Fibroblast of lung (primary cell): ENCODE results near the gene DUSP15. TPM values are rescaled to one million over a fixed set of nuclear protein-coding genes. Genes with fewer than 3 reads are reported as not detected.
A peak's percentile ranks its signal among the peaks of the same experiment; 100 is the strongest.

Experiments used
- DNase-seq, 2 donors: peaks; one replicate each; pipeline versions ENCODE4 v3.0.0 to v3.0.0-alpha.2; 2010; ENCODE audit warnings: low read depth in 2 of 2
- H2AFZ ChIP-seq: 2 replicates; pipeline ENCODE4 v1.5.1; 2012; ENCODE audit warnings: low read length, control low read depth, inconsistent platforms
- H3K27ac ChIP-seq: 2 replicates; pipeline ENCODE4 v1.5.1; 2011; ENCODE audit warnings: low read length, control low read depth; ENCODE audit not compliant: insufficient read depth
- H3K27me3 ChIP-seq: 2 replicates; pipeline ENCODE4 v1.5.1; 2011; ENCODE audit warnings: mild to moderate bottlenecking, low read length; ENCODE audit not compliant: control insufficient read depth, insufficient read depth
- H3K36me3 ChIP-seq: 2 replicates; pipeline ENCODE4 v1.5.1; 2011; ENCODE audit warnings: low read length; ENCODE audit not compliant: control insufficient read depth, insufficient read depth
- H3K4me1 ChIP-seq: 2 replicates; pipeline ENCODE4 v1.5.1; 2011; ENCODE audit warnings: low read length; ENCODE audit not compliant: control insufficient read depth, insufficient read depth; ENCODE audit errors: extremely low read depth
- H3K4me2 ChIP-seq: 2 replicates; pipeline ENCODE4 v1.5.1; 2011; ENCODE audit warnings: low read length, control low read depth; ENCODE audit not compliant: insufficient read depth; ENCODE audit errors: extremely low read depth
- H3K4me3 ChIP-seq, 4 experiments: fragments of 200-600 bp in 1 of 4; sonication (generic) in 1 of 4; replicated peaks in 1 of 4; 2 replicates each; pipeline ENCODE4 v1.5.1; 2011 to 2016; ENCODE audit warnings: low read length in 4 of 4, low read depth in 3 of 4, mild to moderate bottlenecking in 3 of 4, control low read depth in 2 of 4, inconsistent platforms in 1 of 4, mixed read lengths in 1 of 4; ENCODE audit not compliant: insufficient read depth in 1 of 4; ENCODE audit errors: control extremely low read depth in 1 of 4
- H3K79me2 ChIP-seq: 2 replicates; pipeline ENCODE4 v1.5.1; 2012; ENCODE audit warnings: mild to moderate bottlenecking, low read length, inconsistent platforms; ENCODE audit not compliant: control insufficient read depth, insufficient read depth
- H3K9ac ChIP-seq: 2 replicates; pipeline ENCODE4 v1.5.1; 2011; ENCODE audit warnings: mild to moderate bottlenecking, low read length, control low read depth; ENCODE audit not compliant: insufficient read depth
- H3K9me3 ChIP-seq: 2 replicates; pipeline ENCODE4 v1.5.1; 2012; ENCODE audit warnings: low read depth, low read length; ENCODE audit not compliant: control insufficient read depth, insufficient read depth
- H4K20me1 ChIP-seq: 2 replicates; pipeline ENCODE4 v1.5.1; 2011; ENCODE audit warnings: low read length; ENCODE audit not compliant: control insufficient read depth, insufficient read depth; ENCODE audit errors: extremely low read depth
- EZH2 ChIP-seq: IDR thresholded peaks from 2 replicates; pipeline ENCODE4 v1.5.1; 2012; ENCODE audit warnings: low read length, control low read depth, mild to moderate bottlenecking; ENCODE audit errors: missing control alignments
- polyA plus RNA-seq, 2 donors: library from polyadenylated mRNA; depleted of rRNA in 1 of 2; stranded (reverse) in 1 of 2; unstranded in 1 of 2; fragments of >200 nt; gene quantifications; 2 replicates each; pipeline ENCODE4 v1.2.1, GENCODE V29; 2011 to 2012; ENCODE audit warnings: missing spikeins in 1 of 2
- total RNA-seq: library from RNA; depleted of rRNA; stranded (reverse); fragments of >200 nt; gene quantifications from 2 replicates; pipeline ENCODE4 v1.2.1, GENCODE V29; 2014
- TF ChIP-seq, protein P1 (sequence below), 2 donors: IDR thresholded peaks in 1 of 2; conservative IDR thresholded peaks in 1 of 2; 1 replicate in 1 of 2; 2 replicates in 1 of 2; pipeline ENCODE4 v1.5.1; 2011 to 2012; ENCODE audit warnings: low read length in 2 of 2, control low read depth in 1 of 2, inconsistent platforms in 1 of 2, low read depth in 1 of 2, mild to moderate bottlenecking in 1 of 2

The DUSP15 gene
- total and polyA plus RNA-seq, 2 donors (not counting 1 experiment from before 2014, with no cell fraction given): 0.14 TPM; not detected in 1

DNA sequence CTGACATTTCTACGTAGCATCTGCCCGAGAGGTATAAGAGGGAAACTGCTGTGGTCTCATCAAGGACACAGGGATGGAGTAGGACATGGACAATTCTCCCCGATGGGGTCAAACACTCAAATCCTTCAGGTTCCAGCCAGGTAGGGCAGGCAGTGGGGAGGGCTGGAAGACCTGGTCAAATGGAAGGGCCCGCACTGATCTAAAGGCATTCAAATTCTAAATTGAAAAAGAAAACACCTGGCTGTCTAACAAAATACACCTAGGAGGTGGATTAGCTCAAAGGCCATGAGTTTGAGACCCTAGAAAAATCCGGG lies 8.2 kb downstream of the DUSP15 start:
- peak; percentile 45 for TF ChIP-seq EZH2
- TF ChIP-seq, protein P1, sequence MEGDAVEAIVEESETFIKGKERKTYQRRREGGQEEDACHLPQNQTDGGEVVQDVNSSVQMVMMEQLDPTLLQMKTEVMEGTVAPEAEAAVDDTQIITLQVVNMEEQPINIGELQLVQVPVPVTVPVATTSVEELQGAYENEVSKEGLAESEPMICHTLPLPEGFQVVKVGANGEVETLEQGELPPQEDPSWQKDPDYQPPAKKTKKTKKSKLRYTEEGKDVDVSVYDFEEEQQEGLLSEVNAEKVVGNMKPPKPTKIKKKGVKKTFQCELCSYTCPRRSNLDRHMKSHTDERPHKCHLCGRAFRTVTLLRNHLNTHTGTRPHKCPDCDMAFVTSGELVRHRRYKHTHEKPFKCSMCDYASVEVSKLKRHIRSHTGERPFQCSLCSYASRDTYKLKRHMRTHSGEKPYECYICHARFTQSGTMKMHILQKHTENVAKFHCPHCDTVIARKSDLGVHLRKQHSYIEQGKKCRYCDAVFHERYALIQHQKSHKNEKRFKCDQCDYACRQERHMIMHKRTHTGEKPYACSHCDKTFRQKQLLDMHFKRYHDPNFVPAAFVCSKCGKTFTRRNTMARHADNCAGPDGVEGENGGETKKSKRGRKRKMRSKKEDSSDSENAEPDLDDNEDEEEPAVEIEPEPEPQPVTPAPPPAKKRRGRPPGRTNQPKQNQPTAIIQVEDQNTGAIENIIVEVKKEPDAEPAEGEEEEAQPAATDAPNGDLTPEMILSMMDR (conservative IDR thresholded peaks at IDR 0.05 in 1 of 2, IDR thresholded peaks at IDR 0.05 in 1 of 2; ENCODE audit: low read depth in 1 of 2, low read length in 2 of 2): no peak
- no peak overlapping the region for H3K9ac ChIP-seq
- H3K4me2 ChIP-seq: no peak overlapping the region
- no peak overlapping the region for H3K27ac ChIP-seq
- H3K36me3 ChIP-seq: no peaks in the 10 kb centered on the region
- H3K4me1 ChIP-seq: no peaks in the 10 kb centered on the region
- H2AFZ ChIP-seq: no peak overlapping the region
- peaks cover 51% of the 10 kb centered on the region for H3K27me3 ChIP-seq
- H4K20me1 ChIP-seq: no peaks in the 10 kb centered on the region
- no peaks in the 10 kb centered on the region for H3K79me2 ChIP-seq
- no peak overlapping the region for H3K4me3 ChIP-seq
- H3K9me3 ChIP-seq: no peaks in the 10 kb centered on the region
- DNase-seq: no peak

DNA sequence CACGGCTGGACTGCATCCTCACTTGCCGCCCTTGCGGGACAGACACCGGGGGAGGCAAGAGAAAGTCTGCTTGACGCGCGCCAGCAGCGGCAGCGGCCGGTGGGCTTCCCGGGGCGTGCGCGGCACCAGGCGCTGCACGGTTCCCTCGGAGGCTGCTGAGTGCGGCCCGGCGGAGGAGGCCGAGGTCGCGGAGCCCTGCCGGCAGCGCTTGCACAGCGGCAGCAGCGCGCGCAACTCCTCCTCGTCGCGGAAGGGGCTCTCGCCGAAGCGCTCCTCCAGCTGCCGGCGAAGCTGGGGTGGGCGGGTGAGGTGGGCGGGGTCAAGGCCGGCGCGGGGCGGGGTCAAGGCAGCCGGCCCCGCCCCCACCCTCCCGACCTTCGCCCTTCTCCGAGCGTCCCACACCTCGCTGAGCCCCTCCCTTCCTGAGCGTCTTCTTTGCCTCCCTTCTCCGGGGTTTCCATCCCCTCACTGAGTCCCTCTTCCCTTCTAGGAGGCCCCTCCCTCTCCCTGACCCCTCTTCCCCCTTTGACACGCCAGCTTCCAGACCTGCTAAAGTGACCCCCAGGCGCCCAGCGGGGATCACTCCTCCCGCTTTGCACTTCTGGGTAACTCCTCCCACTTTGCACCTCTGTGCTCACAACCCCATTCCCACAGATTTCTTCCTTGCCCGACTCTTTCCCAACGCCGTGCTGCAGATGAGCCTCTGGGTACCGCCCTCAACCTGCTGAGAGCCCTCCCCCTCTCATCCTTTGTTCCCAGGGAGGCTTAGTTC lies 8.8 kb downstream of the DUSP15 start:
- Histone ChIP-seq H3K4me2 (peak overlapping the region; percentile 71), H3K36me3 (no peaks in the 10 kb centered on the region), H3K4me1 (no peaks in the 10 kb centered on the region), H3K4me3 (peak overlapping the region in 3 of 4 experiments; percentile 22 to 38 (median 29)), H3K27me3 (peaks cover 52% of the 10 kb centered on the region), H3K27ac (no peak overlapping the region), H3K79me2 (no peaks in the 10 kb centered on the region), H2AFZ (no peak overlapping the region), H4K20me1 (no peaks in the 10 kb centered on the region), H3K9ac (no peak overlapping the region), H3K9me3 (no peaks in the 10 kb centered on the region)
- peak; percentile 39 to 47 for DNase-seq
- no peak for TF ChIP-seq EZH2
- TF ChIP-seq, protein P1 (conservative IDR thresholded peaks at IDR 0.05 in 1 of 2, IDR thresholded peaks at IDR 0.05 in 1 of 2; ENCODE audit: low read depth in 1 of 2, low read length in 2 of 2): no peak

DNA sequence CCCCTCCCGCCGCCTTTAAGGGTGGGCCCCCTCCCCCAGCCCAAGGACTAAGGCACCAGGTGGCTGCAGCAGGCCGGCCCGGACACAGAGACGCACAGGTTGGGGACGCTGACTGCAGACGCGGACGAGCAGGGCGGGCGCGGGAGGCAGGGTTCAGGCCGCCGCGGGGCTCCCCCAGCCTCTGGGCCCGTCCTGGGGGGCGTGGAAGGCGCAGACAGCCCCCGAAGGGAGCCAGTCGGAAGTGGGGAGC lies 9.3 kb downstream of the DUSP15 start:
- TF ChIP-seq, protein P1 (conservative IDR thresholded peaks at IDR 0.05 in 1 of 2, IDR thresholded peaks at IDR 0.05 in 1 of 2; ENCODE audit: low read depth in 1 of 2, low read length in 2 of 2): no peak
- TF ChIP-seq EZH2: peak; percentile 86
- H3K4me3 ChIP-seq: peak overlapping the region in 3 of 4 experiments; percentile 22 to 38 (median 29)

More for the DNA sequence above, 9.3 kb downstream of the DUSP15 start:
- no peak for DNase-seq
- Histone ChIP-seq H3K4me1 (no peaks in the 10 kb centered on the region), H3K27me3 (peaks cover 57% of the 10 kb centered on the region), H4K20me1 (no peaks in the 10 kb centered on the region), H3K9ac (no peak overlapping the region), H3K4me2 (peak overlapping the region; percentile 71), H3K9me3 (no peaks in the 10 kb centered on the region), H3K36me3 (no peaks in the 10 kb centered on the region), H3K79me2 (no peaks in the 10 kb centered on the region), H3K27ac (no peak overlapping the region), H2AFZ (no peak overlapping the region)
